HEK293T (cell line): ENCODE measurements around the gene C14orf132.

Source experiments
- CTCF ChIA-PET: fragments of 350-600 bp; formaldehyde crosslinking; extraction: SDS; loops from one replicate; lab custom pipeline; 2021; ENCODE audit warnings: antibody characterized with exemption, inconsistent platforms; lab: Yijun Ruan, JAX
- POLR2A ChIA-PET: fragments of 350-600 bp; formaldehyde crosslinking; extraction: SDS; loops from one replicate; lab custom pipeline; 2020; ENCODE audit warnings: antibody characterized with exemption, inconsistent platforms; lab: Yijun Ruan, JAX
- DNase-seq: peaks from one replicate; pipeline ENCODE4 v3.0.0; 2012; ENCODE audit warnings: mixed read lengths; ENCODE audit errors: extremely low spot score
- ARNT ChIP-seq: fragments of 450-650 bp; IDR thresholded peaks from 2 replicates; pipeline ENCODE4 v1.6.1; 2017; ENCODE audit warnings: mild to moderate bottlenecking
- BHLHE40 ChIP-seq: fragments of 450-650 bp; IDR thresholded peaks from 2 replicates; pipeline ENCODE4 v1.6.1; 2016; ENCODE audit warnings: mild to moderate bottlenecking, moderate library complexity, borderline replicate concordance
- CTBP1 ChIP-seq: fragments of 450-650 bp; IDR thresholded peaks from 2 replicates; pipeline ENCODE4 v1.6.1; 2016; ENCODE audit warnings: borderline replicate concordance
- ELF4 ChIP-seq: fragments of 450-650 bp; IDR thresholded peaks from 2 replicates; pipeline ENCODE4 v1.6.1; 2017; ENCODE audit warnings: antibody characterized with exemption
- FOXA1 ChIP-seq: fragments of 450-650 bp; IDR thresholded peaks from 2 replicates; pipeline ENCODE4 v1.6.1; 2016; ENCODE audit warnings: mild to moderate bottlenecking
- FOXK2 ChIP-seq: fragments of 450-650 bp; IDR thresholded peaks from 2 replicates; pipeline ENCODE4 v1.6.1; 2016; ENCODE audit warnings: mild to moderate bottlenecking
- FOXM1 ChIP-seq: fragments of 450-650 bp; IDR thresholded peaks from 2 replicates; pipeline ENCODE4 v1.6.1; 2017; ENCODE audit warnings: mild to moderate bottlenecking, borderline replicate concordance
- HDGF ChIP-seq: fragments of 450-650 bp; IDR thresholded peaks from 2 replicates; pipeline ENCODE4 v1.6.1; 2017; ENCODE audit warnings: antibody characterized with exemption, borderline replicate concordance
- L3MBTL2 ChIP-seq: fragments of 450-650 bp; conservative IDR thresholded peaks from 2 replicates; pipeline ENCODE4 v1.6.1; 2016; ENCODE audit warnings: mild to moderate bottlenecking
- LEF1 ChIP-seq: fragments of 450-650 bp; IDR thresholded peaks from 2 replicates; pipeline ENCODE4 v1.6.1; 2017; ENCODE audit warnings: mild to moderate bottlenecking, borderline replicate concordance
- NFRKB ChIP-seq: fragments of 450-650 bp; IDR thresholded peaks from 2 replicates; pipeline ENCODE4 v1.6.1; 2016; ENCODE audit warnings: mild to moderate bottlenecking, moderate library complexity
- PKNOX1 ChIP-seq: fragments of 450-650 bp; IDR thresholded peaks from 2 replicates; pipeline ENCODE4 v1.6.1; 2016
- SP1 ChIP-seq: fragments of 450-650 bp; IDR thresholded peaks from 2 replicates; pipeline ENCODE4 v1.6.1; 2017
- SUZ12 ChIP-seq: fragments of 450-650 bp; IDR thresholded peaks from 2 replicates; pipeline ENCODE4 v1.6.1; 2016; ENCODE audit warnings: mild to moderate bottlenecking
- TARDBP ChIP-seq: fragments of 450-650 bp; IDR thresholded peaks from 2 replicates; pipeline ENCODE4 v1.6.1; 2016
- ZNF384 ChIP-seq: fragments of 450-650 bp; IDR thresholded peaks from 2 replicates; pipeline ENCODE4 v1.6.1; 2016

Gene C14orf132

GRCh38 chr14:96105089-96105925, 66.1 kb downstream of the C14orf132 start:
- DNase-seq = no peak
- ChIA-PET CTCF (no interaction called here), POLR2A (no interaction called here)
- no peak for TF ChIP-seq PKNOX1
- TF ChIP-seq SUZ12 = no peak
- no peak for TF ChIP-seq BHLHE40
- TF ChIP-seq FOXK2 = no peak
- no peak for TF ChIP-seq NFRKB
- TF ChIP-seq ARNT = no peak
- no peak for TF ChIP-seq ELF4
- no peak for TF ChIP-seq L3MBTL2
- no peak for TF ChIP-seq FOXA1

GRCh38 chr14:96105926-96106441, 66.8 kb downstream of the C14orf132 start:
- no peak for DNase-seq
- ChIA-PET CTCF (interaction anchor here (1.0 kb wide), 1 partner anchor 112 kb away, joined by 4 read pairs; no protein-coding TSS in a partner anchor), POLR2A (no interaction called here)
- no peak for TF ChIP-seq CTBP1

GRCh38 chr14:96106891-96107290, 67.7 kb downstream of the C14orf132 start:
- DNase-seq = no peak
- TF ChIP-seq FOXA1 = no peak
- no peak for TF ChIP-seq HDGF
- no peak for TF ChIP-seq FOXM1
- TF ChIP-seq FOXK2 = no peak
- no peak for TF ChIP-seq ARNT
- no peak for TF ChIP-seq LEF1
- TF ChIP-seq ZNF384 = no peak
- TF ChIP-seq L3MBTL2 = no peak
- no peak for TF ChIP-seq NFRKB
- TF ChIP-seq PKNOX1 = no peak
- no peak for TF ChIP-seq ELF4
- TF ChIP-seq SP1 = no peak
- no peak for TF ChIP-seq SUZ12
- no peak for TF ChIP-seq TARDBP
- TF ChIP-seq CTBP1 = no peak
- CTCF ChIA-PET = interaction anchor here (0.6 to 1.0 kb wide), 2 partner anchors 113 to 200 kb away, joined by 3 to 4 read pairs; no protein-coding TSS in a partner anchor
- POLR2A ChIA-PET = no interaction called here

DNA sequence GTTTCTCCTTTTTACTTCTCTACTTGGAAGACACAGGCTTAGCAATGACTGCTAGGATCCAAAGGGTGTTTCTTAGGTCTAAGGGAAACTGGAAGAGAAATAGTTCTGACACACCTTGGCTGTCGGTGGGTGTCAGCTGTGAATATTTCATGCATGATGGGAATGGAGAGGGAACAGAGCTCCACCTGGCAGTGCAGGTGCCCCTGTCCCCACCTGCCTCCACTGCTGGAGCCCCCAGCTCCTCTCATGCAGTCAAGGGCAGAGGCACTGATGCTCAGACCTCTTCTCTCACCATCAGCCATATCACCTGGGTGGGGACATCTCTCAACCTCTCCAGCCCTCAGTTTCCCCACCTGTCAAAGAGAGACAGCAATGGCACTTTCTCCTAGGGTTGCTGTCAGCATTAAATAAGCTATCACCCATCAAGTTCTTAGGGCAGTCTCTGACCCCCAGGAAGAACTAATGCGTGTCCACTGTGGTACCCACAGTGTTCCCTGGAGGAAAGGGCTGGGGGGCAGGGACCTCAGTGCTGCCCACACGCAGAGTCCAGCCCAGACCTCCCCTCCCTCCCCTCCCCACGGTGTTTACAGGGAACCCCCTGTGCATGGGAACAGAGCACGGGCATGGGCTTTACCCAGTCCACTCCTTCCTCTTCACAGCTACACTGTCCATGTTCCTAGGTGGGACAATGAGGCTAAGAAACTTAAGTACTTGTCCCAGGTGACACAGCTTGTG, 69.1 kb downstream of the C14orf132 start:
- DNase-seq = no peak
- TF ChIP-seq FOXA1 = no peak
- TF ChIP-seq HDGF = no peak
- TF ChIP-seq LEF1 = no peak
- TF ChIP-seq TARDBP = no peak
- no peak for TF ChIP-seq ELF4
- no peak for TF ChIP-seq SP1
- no peak for TF ChIP-seq FOXK2
- TF ChIP-seq CTBP1 = no peak
- ChIA-PET CTCF (interaction anchor here (0.7 to 1.2 kb wide), 3 partner anchors 45 to 164 kb away, joined by 3 to 4 read pairs (median 3); no protein-coding TSS in a partner anchor), POLR2A (no interaction called here)

DNA sequence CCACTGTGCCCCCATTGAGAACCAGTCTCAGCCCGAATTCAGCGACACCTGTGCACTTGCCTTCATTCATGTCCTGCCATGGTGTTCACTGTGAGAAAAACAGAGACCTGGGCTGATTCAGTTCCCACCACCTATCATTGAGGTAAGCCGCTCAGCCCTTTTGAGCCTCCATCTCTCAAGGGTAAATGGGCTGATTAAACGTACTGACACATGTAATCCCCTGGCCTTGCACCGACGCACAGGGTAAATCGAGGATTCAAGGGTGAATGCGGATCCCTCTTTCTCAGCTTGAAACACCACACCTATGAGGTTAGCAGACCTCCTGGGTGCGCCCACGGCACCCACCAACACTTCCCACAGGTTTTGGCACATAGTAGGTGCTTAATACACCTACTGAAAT, 69.7 kb downstream of the C14orf132 start:
- DNase-seq = no peak
- ChIA-PET POLR2A (no interaction called here), CTCF (interaction anchor here (0.6 to 1.2 kb wide), 2 partner anchors 14 to 155 kb away, joined by 3 to 4 read pairs; no protein-coding TSS in a partner anchor)
- TF ChIP-seq TARDBP (no peak), HDGF (no peak), SP1 (no peak), BHLHE40 (no peak), ELF4 (no peak), SUZ12 (no peak)

DNA sequence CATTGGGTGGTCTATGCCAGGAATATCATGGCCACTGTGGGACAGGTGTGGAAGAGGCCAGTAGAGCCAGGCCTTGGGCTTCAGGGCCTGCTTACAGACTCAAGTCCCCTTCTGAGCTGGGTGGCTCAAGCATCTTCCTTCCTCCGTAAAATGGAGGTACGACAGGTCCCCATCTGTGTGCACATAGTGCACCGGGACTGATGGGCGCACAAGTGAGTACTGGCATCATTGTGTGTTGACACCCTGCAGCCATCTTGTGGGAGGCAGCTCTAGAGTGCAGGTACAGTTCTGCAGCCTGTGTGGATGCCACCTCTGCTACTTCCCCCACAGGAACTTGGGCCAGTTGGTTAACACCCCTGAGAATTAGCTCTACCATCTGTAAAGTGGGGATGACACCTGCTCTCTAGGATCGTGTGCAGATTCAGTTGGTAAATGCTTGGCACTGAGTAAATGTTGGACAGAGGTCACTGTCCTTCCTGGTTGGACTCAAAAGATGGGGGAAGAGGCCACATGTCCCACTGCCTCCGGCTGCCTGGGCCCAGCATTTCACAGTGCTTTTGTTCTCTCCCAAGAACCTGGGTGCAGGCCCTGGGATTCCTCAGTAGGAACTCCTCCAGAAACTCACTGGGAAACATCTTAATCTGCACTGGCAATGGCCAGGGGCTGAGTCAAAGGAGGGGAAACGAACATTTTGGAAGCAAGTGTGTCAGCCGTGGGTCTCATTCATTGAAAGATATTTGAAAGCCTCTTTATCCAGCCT, 70.6 kb downstream of the C14orf132 start:
- CTCF ChIA-PET = interaction anchor here (0.6 to 0.9 kb wide), 2 partner anchors 9 to 15 kb away, joined by 3 read pairs; no protein-coding TSS in a partner anchor
- POLR2A ChIA-PET = no interaction called here

More for the DNA sequence above, 70.6 kb downstream of the C14orf132 start:
- TF ChIP-seq NFRKB (no peak), SP1 (no peak)
- DNase-seq = no peak
